GM10266 (cell line): ENCODE data around the gene SLC10A6.

Experiments used
- DNase-seq: peaks from one replicate; pipeline ENCODE4 v3.0.0; 2012; ENCODE audit errors: extremely low spot score
- TF ChIP-seq, protein P1 (sequence below): IDR thresholded peaks from 2 replicates; pipeline ENCODE4 v1.5.1; 2012; ENCODE audit warnings: mild to moderate bottlenecking, low read depth; ENCODE audit not compliant: control insufficient read depth, insufficient read depth; ENCODE audit errors: missing control alignments

The SLC10A6 gene

DNA sequence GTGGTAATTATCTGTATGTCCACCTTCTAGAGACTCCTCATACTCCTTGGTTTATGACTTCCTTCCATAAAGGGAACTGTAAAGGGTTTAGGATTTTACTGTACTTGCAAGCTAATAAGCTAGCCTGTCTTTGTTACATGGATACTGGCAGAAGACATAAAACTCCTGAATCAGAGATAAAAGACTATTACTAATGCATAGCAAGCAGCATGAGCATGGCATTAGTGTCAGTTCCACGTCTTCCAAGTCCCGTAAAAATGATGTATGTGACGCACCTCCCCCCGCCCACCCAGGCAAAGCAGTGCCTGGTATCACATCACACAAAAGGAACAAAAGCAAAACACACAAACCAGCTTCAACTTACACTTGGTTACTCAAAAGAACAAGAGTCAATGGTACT, 71.0 kb downstream of the SLC10A6 start:
- TF ChIP-seq, protein P1, sequence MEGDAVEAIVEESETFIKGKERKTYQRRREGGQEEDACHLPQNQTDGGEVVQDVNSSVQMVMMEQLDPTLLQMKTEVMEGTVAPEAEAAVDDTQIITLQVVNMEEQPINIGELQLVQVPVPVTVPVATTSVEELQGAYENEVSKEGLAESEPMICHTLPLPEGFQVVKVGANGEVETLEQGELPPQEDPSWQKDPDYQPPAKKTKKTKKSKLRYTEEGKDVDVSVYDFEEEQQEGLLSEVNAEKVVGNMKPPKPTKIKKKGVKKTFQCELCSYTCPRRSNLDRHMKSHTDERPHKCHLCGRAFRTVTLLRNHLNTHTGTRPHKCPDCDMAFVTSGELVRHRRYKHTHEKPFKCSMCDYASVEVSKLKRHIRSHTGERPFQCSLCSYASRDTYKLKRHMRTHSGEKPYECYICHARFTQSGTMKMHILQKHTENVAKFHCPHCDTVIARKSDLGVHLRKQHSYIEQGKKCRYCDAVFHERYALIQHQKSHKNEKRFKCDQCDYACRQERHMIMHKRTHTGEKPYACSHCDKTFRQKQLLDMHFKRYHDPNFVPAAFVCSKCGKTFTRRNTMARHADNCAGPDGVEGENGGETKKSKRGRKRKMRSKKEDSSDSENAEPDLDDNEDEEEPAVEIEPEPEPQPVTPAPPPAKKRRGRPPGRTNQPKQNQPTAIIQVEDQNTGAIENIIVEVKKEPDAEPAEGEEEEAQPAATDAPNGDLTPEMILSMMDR, result no peak
- no peak for DNase-seq

DNA sequence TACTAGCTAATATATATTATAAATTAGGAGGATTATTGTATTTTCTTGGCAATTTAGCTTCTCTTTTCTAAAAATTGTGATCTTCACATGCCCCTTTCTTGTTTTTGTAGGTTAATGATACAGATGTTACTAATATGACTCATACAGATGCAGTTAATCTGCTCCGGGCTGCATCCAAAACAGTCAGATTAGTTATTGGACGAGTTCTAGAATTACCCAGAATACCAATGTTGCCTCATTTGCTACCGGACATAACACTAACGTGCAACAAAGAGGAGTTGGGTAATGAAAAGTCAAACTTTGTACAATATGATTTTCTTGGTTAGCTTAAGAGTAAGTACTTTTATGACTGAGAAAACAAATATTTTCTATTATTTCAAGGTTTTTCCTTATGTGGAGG, 74.1 kb downstream of the SLC10A6 start:
- TF ChIP-seq, protein P1, result no peak
- DNase-seq, result no peak
